ENCODE results near the gene ALDH2. TPM values are rescaled to one million over a fixed set of nuclear protein-coding genes. Genes with fewer than 3 reads are reported as not detected.
A peak's percentile ranks its signal among the peaks of the same experiment; 100 is the strongest.

ALDH2 gene
- total RNA-seq, 1 donor: 11.9 TPM

DNA sequence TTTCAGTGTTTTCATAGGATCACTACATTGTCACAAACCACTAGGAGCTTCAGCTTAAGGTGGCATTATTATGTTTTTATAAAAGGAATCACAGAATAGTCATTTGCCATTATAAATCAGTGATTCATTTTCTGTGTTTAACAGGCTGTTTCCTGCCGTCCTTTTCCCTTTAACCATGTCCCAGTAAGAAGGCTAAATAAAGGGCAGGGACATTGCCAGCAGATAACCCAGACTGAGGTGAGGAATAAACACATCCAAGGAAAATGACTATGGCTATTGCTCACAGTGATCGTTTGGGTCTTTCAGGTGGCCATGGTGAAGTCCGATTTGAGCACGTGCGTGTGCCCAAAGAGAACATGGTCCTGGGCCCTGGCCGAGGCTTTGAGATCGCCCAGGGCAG is 17.9 kb upstream of the ALDH2 start:
- H3K4me2 ChIP-seq (ENCODE audit: insufficient read depth, low read length): no peak overlapping the region
- no peaks in the 10 kb centered on the region for H3K4me1 ChIP-seq (ENCODE audit: insufficient read depth, low read length)
- TF ChIP-seq, protein P1, sequence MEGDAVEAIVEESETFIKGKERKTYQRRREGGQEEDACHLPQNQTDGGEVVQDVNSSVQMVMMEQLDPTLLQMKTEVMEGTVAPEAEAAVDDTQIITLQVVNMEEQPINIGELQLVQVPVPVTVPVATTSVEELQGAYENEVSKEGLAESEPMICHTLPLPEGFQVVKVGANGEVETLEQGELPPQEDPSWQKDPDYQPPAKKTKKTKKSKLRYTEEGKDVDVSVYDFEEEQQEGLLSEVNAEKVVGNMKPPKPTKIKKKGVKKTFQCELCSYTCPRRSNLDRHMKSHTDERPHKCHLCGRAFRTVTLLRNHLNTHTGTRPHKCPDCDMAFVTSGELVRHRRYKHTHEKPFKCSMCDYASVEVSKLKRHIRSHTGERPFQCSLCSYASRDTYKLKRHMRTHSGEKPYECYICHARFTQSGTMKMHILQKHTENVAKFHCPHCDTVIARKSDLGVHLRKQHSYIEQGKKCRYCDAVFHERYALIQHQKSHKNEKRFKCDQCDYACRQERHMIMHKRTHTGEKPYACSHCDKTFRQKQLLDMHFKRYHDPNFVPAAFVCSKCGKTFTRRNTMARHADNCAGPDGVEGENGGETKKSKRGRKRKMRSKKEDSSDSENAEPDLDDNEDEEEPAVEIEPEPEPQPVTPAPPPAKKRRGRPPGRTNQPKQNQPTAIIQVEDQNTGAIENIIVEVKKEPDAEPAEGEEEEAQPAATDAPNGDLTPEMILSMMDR (IDR thresholded peaks at IDR 0.05; ENCODE audit: extremely low read depth, low read depth, low read length): no peak
- H3K79me2 ChIP-seq (ENCODE audit: insufficient read depth, low read length): no peaks in the 10 kb centered on the region
- no peak overlapping the region for H3K4me3 ChIP-seq (ENCODE audit: insufficient read depth, low read length)
- no peaks in the 10 kb centered on the region for H3K27me3 ChIP-seq (ENCODE audit: insufficient read depth, low read length)
- no peak overlapping the region for H3K27ac ChIP-seq (ENCODE audit: low read depth, low read length)
- H3K9me3 ChIP-seq (ENCODE audit: low read depth, low read length): no peaks in the 10 kb centered on the region
- peaks cover 18% of the 10 kb centered on the region for H3K36me3 ChIP-seq (ENCODE audit: insufficient read depth, low read length)
- no peak overlapping the region for H2AFZ ChIP-seq (ENCODE audit: low read length)
- peak; percentile 58 for DNase-seq (ENCODE audit: insufficient read length, low spot score, missing footprints)
- no peaks in the 10 kb centered on the region for H4K20me1 ChIP-seq (ENCODE audit: insufficient read depth, low read length)

DNA sequence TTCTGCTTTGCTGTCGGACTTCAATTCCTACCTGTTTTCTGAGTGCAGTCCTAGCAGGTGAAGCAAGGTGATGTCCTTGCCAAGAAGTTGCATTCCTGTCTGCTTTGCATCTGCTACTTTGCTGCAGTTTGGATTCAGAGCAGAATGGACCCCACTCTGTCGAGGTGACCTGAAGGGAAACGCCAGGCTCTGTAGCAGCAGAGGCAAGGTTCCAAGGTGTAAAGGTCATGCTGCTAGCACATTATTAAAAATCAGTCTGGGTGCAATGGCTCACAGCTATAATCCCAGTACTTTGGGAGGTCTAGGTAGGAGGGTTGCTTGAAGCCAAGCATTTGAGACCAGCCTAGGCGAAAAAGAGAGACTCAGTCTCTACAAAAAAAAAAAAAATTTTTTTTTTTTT is 17.3 kb upstream of the ALDH2 start:
- Histone ChIP-seq H3K9me3 (ENCODE audit: low read depth, low read length) (no peaks in the 10 kb centered on the region), H3K27ac (ENCODE audit: low read depth, low read length) (no peak overlapping the region), H3K4me2 (ENCODE audit: insufficient read depth, low read length) (no peak overlapping the region), H3K79me2 (ENCODE audit: insufficient read depth, low read length) (no peaks in the 10 kb centered on the region), H4K20me1 (ENCODE audit: insufficient read depth, low read length) (no peaks in the 10 kb centered on the region), H3K4me3 (ENCODE audit: insufficient read depth, low read length) (no peak overlapping the region), H3K27me3 (ENCODE audit: insufficient read depth, low read length) (no peaks in the 10 kb centered on the region), H2AFZ (ENCODE audit: low read length) (no peak overlapping the region), H3K36me3 (ENCODE audit: insufficient read depth, low read length) (peaks cover 18% of the 10 kb centered on the region), H3K4me1 (ENCODE audit: insufficient read depth, low read length) (no peaks in the 10 kb centered on the region)
- no peak for DNase-seq (ENCODE audit: insufficient read length, low spot score, missing footprints)
- TF ChIP-seq, protein P1 (IDR thresholded peaks at IDR 0.05; ENCODE audit: extremely low read depth, low read depth, low read length): no peak

DNA sequence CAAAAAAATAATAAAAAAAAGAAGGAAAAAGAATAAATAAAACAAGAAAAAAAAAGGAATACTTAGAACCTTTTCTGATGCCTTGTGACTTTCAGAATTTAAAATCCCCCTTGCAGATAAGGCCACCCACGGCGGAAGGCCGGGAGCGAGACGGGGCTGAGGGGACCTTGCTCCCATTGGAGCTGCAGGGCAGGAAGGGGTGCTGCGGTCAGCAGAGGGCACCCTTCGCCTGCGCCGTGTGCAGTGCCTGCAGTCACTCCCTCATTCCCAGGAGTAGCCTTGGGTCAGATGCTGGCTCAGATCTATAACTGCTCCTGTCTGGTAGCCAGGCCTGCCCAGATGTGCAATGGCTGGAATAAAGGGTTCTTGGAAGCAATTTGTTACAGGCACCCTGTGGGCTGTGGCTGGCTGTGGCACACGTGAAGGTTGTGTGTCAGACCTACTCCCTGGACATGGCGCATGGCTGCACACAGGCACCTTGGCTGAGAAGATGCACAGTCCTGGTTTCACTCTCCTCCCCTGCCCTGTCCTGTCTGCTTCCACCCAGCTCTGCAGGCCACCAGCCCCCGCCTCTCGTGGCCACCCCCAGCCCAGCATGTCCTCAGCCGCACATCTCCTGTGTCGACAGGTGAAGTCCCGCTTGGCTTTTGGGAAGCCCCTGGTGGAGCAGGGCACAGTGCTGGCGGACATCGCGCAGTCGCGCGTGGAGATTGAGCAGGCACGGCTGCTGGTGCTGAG is 13.4 kb upstream of the ALDH2 start:
- no peaks in the 10 kb centered on the region for H4K20me1 ChIP-seq (ENCODE audit: insufficient read depth, low read length)
- TF ChIP-seq, protein P1 (IDR thresholded peaks at IDR 0.05; ENCODE audit: extremely low read depth, low read depth, low read length): peak; percentile 69
- no peaks in the 10 kb centered on the region for H3K79me2 ChIP-seq (ENCODE audit: insufficient read depth, low read length)
- no peak overlapping the region for H2AFZ ChIP-seq (ENCODE audit: low read length)
- no peak overlapping the region for H3K4me3 ChIP-seq (ENCODE audit: insufficient read depth, low read length)
- DNase-seq (ENCODE audit: insufficient read length, low spot score, missing footprints): peak; percentile 96
- no peaks in the 10 kb centered on the region for H3K27me3 ChIP-seq (ENCODE audit: insufficient read depth, low read length)
- no peaks in the 10 kb centered on the region for H3K4me1 ChIP-seq (ENCODE audit: insufficient read depth, low read length)
- H3K36me3 ChIP-seq (ENCODE audit: insufficient read depth, low read length): peaks cover 11% of the 10 kb centered on the region
- H3K9me3 ChIP-seq (ENCODE audit: low read depth, low read length): no peaks in the 10 kb centered on the region
- H3K27ac ChIP-seq (ENCODE audit: low read depth, low read length): no peak overlapping the region
- no peak overlapping the region for H3K4me2 ChIP-seq (ENCODE audit: insufficient read depth, low read length)

DNA sequence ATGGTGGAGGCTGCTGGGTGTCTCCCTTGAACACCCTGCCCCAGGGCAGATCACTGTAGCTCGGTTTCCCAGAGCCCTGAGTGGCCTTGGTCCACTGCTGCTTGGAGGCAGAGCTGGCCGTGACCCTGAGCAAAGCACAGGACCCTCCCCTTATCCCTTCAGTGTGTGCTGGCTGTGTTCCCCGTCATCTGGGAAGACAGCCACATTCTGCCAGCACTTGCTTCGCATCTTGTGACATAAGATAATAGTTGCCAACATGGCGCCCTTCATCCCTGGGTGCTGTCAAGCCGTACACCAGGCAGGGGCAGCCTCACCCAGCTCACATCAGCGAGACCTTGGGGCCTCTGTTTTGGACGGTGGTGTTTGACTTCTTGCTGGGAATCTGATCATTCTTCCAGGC is 12.1 kb upstream of the ALDH2 start:
- Histone ChIP-seq H3K4me1 (ENCODE audit: insufficient read depth, low read length) (no peaks in the 10 kb centered on the region), H2AFZ (ENCODE audit: low read length) (no peak overlapping the region), H3K9me3 (ENCODE audit: low read depth, low read length) (no peaks in the 10 kb centered on the region), H3K79me2 (ENCODE audit: insufficient read depth, low read length) (no peaks in the 10 kb centered on the region), H3K4me2 (ENCODE audit: insufficient read depth, low read length) (no peak overlapping the region), H3K27ac (ENCODE audit: low read depth, low read length) (no peak overlapping the region), H3K4me3 (ENCODE audit: insufficient read depth, low read length) (no peak overlapping the region), H4K20me1 (ENCODE audit: insufficient read depth, low read length) (no peaks in the 10 kb centered on the region), H3K36me3 (ENCODE audit: insufficient read depth, low read length) (peaks cover 4% of the 10 kb centered on the region), H3K27me3 (ENCODE audit: insufficient read depth, low read length) (no peaks in the 10 kb centered on the region)
- DNase-seq (ENCODE audit: insufficient read length, low spot score, missing footprints): no peak
- TF ChIP-seq, protein P1 (IDR thresholded peaks at IDR 0.05; ENCODE audit: extremely low read depth, low read depth, low read length): no peak

Measured in osteoblast (primary cell).